ENCODE measurements around the gene PRKAG1.

- TF ChIP-seq, protein P1, sequence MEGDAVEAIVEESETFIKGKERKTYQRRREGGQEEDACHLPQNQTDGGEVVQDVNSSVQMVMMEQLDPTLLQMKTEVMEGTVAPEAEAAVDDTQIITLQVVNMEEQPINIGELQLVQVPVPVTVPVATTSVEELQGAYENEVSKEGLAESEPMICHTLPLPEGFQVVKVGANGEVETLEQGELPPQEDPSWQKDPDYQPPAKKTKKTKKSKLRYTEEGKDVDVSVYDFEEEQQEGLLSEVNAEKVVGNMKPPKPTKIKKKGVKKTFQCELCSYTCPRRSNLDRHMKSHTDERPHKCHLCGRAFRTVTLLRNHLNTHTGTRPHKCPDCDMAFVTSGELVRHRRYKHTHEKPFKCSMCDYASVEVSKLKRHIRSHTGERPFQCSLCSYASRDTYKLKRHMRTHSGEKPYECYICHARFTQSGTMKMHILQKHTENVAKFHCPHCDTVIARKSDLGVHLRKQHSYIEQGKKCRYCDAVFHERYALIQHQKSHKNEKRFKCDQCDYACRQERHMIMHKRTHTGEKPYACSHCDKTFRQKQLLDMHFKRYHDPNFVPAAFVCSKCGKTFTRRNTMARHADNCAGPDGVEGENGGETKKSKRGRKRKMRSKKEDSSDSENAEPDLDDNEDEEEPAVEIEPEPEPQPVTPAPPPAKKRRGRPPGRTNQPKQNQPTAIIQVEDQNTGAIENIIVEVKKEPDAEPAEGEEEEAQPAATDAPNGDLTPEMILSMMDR (IDR thresholded peaks at IDR 0.05): no peak
- TF ChIP-seq POLR2AphosphoS5 (IDR thresholded peaks at IDR 0.05; ENCODE audit: insufficient read depth in 1 of 2, low read depth in 1 of 2) (no peak), POLR2A (IDR thresholded peaks at IDR 0.05) (no peak)
Measured at GRCh38 chr12:48965298-48965838, 53.2 kb downstream of the PRKAG1 start.

Measured in vagina (tissue), 2 donors.